Hepatocyte (in vitro differentiated cells): ENCODE measurements around the gene MACROD2.

Experiments
- EZH2phosphoT487 ChIP-seq: fragments of 200-600 bp; sonication (generic); IDR thresholded peaks from one replicate; pipeline ENCODE4 v1.6.1; 2018; ENCODE audit warnings: antibody characterized with exemption, mild to moderate bottlenecking, low read depth, moderate library complexity; ENCODE audit not compliant: unreplicated experiment, severe bottlenecking
- TF ChIP-seq, protein P1 (sequence below): fragments of 200-600 bp; sonication (generic); IDR thresholded peaks from 2 replicates; pipeline ENCODE4 v1.5.1; 2016; ENCODE audit warnings: antibody characterized with exemption, mild to moderate bottlenecking; ENCODE audit not compliant: poor library complexity

DNA sequence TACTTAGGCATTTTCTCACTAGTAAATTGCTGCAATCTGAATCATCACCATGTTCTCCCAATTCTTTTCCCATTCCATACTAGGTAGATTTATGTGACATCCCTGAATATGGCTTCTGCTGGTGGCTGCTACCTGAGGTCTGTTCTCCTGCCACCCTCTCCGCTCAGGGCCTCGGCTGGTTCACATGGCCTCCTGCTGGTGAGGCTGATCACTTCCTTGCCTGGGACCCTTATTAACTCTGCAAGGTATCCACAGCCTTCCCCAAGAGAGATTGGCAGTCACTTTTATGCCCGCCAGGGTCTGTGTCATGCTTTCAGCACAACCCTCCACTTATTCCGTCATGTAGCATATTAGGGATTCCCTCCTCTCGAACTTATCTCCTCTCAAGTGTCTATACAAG, 766.6 kb downstream of the MACROD2 start:
- TF ChIP-seq, protein P1, sequence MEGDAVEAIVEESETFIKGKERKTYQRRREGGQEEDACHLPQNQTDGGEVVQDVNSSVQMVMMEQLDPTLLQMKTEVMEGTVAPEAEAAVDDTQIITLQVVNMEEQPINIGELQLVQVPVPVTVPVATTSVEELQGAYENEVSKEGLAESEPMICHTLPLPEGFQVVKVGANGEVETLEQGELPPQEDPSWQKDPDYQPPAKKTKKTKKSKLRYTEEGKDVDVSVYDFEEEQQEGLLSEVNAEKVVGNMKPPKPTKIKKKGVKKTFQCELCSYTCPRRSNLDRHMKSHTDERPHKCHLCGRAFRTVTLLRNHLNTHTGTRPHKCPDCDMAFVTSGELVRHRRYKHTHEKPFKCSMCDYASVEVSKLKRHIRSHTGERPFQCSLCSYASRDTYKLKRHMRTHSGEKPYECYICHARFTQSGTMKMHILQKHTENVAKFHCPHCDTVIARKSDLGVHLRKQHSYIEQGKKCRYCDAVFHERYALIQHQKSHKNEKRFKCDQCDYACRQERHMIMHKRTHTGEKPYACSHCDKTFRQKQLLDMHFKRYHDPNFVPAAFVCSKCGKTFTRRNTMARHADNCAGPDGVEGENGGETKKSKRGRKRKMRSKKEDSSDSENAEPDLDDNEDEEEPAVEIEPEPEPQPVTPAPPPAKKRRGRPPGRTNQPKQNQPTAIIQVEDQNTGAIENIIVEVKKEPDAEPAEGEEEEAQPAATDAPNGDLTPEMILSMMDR = no peak
- TF ChIP-seq EZH2phosphoT487 = no peak
